ENCODE measurements around the gene APBB1.

Gene APBB1

DNA sequence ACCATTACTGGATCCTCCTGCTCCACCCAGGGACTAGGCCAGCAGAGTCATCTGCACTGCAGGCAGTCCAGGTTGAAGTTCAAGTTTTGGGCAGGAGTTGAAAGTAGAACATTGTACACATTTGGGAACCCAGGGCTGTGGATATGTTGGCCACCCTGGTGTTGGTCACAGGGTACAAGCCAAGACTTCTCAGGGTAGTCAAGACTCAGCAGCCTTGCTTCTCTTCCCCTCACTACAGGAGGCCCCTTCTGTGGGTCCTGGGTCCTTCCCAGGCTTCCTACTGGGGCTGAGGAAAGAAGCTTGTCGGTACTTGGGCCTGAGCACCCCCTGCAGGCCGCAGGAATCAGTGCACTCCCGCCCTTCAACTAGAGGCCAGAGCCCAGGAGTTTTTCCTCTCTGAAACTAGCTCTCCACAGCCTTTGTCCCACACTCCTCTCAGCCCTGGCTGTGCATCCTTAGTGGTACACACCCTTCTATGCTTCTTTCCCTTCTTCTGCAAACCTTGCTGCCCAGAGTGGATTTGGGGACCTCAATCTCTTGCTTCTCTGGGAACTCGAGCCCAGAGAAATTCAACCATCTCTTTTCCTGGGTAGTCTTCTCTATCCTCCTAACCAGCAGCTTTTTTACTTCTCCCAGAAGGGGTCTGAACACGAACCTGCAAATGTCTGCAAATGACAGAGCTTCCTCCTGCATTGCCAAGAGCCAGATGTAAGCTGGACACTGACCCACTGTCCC is 24.5 kb upstream of the APBB1 start:
- peaks cover under 1 to 2% of the 10 kb centered on the region in 2 donors for H3K36me3 ChIP-seq (ENCODE audit: control insufficient read depth in 2 of 2, insufficient read depth in 2 of 2, low read length in 2 of 2)
- H3K4me1 ChIP-seq (ENCODE audit: control insufficient read depth in 2 of 2, insufficient read depth in 2 of 2, low read length in 2 of 2), result no peaks in the 10 kb centered on the region
- no peak overlapping the region for H3K4me3 ChIP-seq (ENCODE audit: low read length in 2 of 2)
- H3K27ac ChIP-seq (ENCODE audit: low read depth in 2 of 2, low read length in 2 of 2), result no peak overlapping the region
- no peaks in the 10 kb centered on the region for H3K9me3 ChIP-seq (ENCODE audit: control insufficient read depth in 2 of 2, low read length in 2 of 2)
- H3K27me3 ChIP-seq (ENCODE audit: control insufficient read depth in 2 of 2, insufficient read depth in 2 of 2, low read length in 2 of 2), result no peaks in the 10 kb centered on the region
- no peak overlapping the region for H3K9ac ChIP-seq (ENCODE audit: low read depth in 1 of 2, low read length in 2 of 2)

DNA sequence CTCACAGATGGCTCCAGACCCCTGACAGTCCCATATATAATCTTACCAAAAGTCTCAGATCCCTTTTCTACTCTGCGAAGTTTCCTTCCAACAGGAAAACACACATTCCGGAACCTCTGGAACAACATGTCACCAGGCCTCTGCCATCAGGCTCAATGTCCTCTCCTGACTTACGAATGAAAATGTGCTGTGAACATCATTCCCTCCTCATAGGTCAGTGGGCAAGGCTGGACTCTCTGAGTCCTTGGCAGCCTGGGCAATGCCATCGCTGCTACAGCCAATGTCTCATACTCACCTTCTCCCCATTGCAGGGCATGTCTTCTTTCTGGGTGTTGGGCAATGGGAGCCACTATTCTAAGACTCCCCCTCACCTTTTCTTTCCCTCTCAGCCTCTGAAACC is 23.5 kb upstream of the APBB1 start:
- no peaks in the 10 kb centered on the region for H3K36me3 ChIP-seq (ENCODE audit: control insufficient read depth in 2 of 2, insufficient read depth in 2 of 2, low read length in 2 of 2)
- H3K4me3 ChIP-seq (ENCODE audit: low read length in 2 of 2), result no peak overlapping the region
- H3K9ac ChIP-seq (ENCODE audit: low read depth in 1 of 2, low read length in 2 of 2), result no peak overlapping the region
- H3K27ac ChIP-seq (ENCODE audit: low read depth in 2 of 2, low read length in 2 of 2), result no peak overlapping the region
- H3K4me1 ChIP-seq (ENCODE audit: control insufficient read depth in 2 of 2, insufficient read depth in 2 of 2, low read length in 2 of 2), result no peaks in the 10 kb centered on the region
- H3K27me3 ChIP-seq (ENCODE audit: control insufficient read depth in 2 of 2, insufficient read depth in 2 of 2, low read length in 2 of 2), result no peaks in the 10 kb centered on the region
- no peaks in the 10 kb centered on the region for H3K9me3 ChIP-seq (ENCODE audit: control insufficient read depth in 2 of 2, low read length in 2 of 2)

DNA sequence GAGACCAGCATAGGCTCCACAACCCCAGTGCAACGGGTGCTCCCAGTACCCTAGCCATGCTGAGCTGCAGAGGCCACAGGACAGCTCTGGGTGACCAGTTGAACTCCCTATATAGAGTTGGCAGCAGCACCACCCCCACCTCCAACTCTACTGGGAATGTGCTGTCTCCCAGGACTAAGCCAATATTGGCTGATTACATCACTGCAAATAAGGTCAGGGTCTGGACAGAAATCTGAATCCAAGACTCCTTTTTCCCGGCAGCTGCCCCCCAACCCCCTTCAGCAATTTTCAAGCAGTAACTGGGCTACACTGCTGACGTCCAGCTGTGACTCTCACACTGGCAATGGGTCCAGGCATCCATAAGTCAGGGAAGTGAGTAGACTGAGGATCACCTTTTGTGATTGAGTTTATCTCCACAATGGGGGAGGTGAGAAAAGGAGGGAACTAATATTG is 22.0 kb upstream of the APBB1 start, which contains the start of gene HPX:
HPX (minus strand) TSS at position 82 of the 453 bp plus-strand sequence; CDS start at position 58, 24 bp downstream.
- H3K27ac ChIP-seq (ENCODE audit: low read depth in 2 of 2, low read length in 2 of 2), result no peak within 1 kb of the TSS
- no peaks in the 10 kb centered on the region for H3K9me3 ChIP-seq (ENCODE audit: control insufficient read depth in 2 of 2, low read length in 2 of 2)
- H3K4me3 ChIP-seq (ENCODE audit: low read length in 2 of 2), result no peak within 1 kb of the TSS
- no peaks in the 10 kb centered on the region for H3K36me3 ChIP-seq (ENCODE audit: control insufficient read depth in 2 of 2, insufficient read depth in 2 of 2, low read length in 2 of 2)
- no peak within 1 kb of the TSS for H3K9ac ChIP-seq (ENCODE audit: low read depth in 1 of 2, low read length in 2 of 2)
- no peaks in the 10 kb centered on the region for H3K4me1 ChIP-seq (ENCODE audit: control insufficient read depth in 2 of 2, insufficient read depth in 2 of 2, low read length in 2 of 2)
- H3K27me3 ChIP-seq (ENCODE audit: control insufficient read depth in 2 of 2, insufficient read depth in 2 of 2, low read length in 2 of 2), result no peaks in the 10 kb centered on the region

DNA sequence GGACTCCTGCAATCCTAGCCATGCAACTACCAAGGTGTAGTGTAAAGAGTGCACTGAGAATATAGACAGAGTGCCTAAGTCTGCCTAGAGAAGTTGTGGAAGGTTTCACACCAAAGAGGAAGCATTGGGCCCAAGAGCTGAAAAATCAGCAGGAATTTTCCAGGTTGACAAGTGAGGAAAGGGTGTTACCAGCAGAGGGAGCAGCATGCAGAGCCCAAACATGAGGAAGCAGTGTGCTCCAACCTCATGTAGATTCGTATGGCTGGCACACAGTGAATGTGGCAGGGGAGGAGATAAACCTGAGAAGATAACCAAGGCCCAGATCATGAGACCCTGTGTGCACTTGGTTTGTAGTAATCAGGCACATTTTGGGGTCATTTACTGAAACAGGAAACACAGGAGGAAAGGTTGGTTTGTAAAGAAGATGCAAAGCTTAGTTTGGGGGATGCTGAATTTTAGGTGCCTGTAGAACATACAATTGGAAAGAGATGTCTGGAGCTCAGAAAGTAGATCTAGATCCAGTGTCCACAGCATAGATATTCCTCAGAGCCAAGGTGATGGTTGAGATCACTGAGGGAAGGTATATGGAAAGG is 20.2 kb upstream of the APBB1 start:
- H3K9me3 ChIP-seq (ENCODE audit: control insufficient read depth in 2 of 2, low read length in 2 of 2), result no peaks in the 10 kb centered on the region
- no peaks in the 10 kb centered on the region for H3K27me3 ChIP-seq (ENCODE audit: control insufficient read depth in 2 of 2, insufficient read depth in 2 of 2, low read length in 2 of 2)
- no peak overlapping the region for H3K27ac ChIP-seq (ENCODE audit: low read depth in 2 of 2, low read length in 2 of 2)
- no peak overlapping the region for H3K9ac ChIP-seq (ENCODE audit: low read depth in 1 of 2, low read length in 2 of 2)
- H3K36me3 ChIP-seq (ENCODE audit: control insufficient read depth in 2 of 2, insufficient read depth in 2 of 2, low read length in 2 of 2), result no peaks in the 10 kb centered on the region
- no peaks in the 10 kb centered on the region for H3K4me1 ChIP-seq (ENCODE audit: control insufficient read depth in 2 of 2, insufficient read depth in 2 of 2, low read length in 2 of 2)
- H3K4me3 ChIP-seq (ENCODE audit: low read length in 2 of 2), result no peak overlapping the region

- Histone ChIP-seq H3K4me3 (ENCODE audit: low read length in 2 of 2) (no peak overlapping the region), H3K9ac (ENCODE audit: low read depth in 1 of 2, low read length in 2 of 2) (no peak overlapping the region), H3K36me3 (ENCODE audit: control insufficient read depth in 2 of 2, insufficient read depth in 2 of 2, low read length in 2 of 2) (no peaks in the 10 kb centered on the region), H3K4me1 (ENCODE audit: control insufficient read depth in 2 of 2, insufficient read depth in 2 of 2, low read length in 2 of 2) (no peaks in the 10 kb centered on the region), H3K27ac (ENCODE audit: low read depth in 2 of 2, low read length in 2 of 2) (no peak overlapping the region), H3K9me3 (ENCODE audit: control insufficient read depth in 2 of 2, low read length in 2 of 2) (no peaks in the 10 kb centered on the region), H3K27me3 (ENCODE audit: control insufficient read depth in 2 of 2, insufficient read depth in 2 of 2, low read length in 2 of 2) (no peaks in the 10 kb centered on the region)
Observed at GRCh38 chr11:6437993-6438392, 19.1 kb upstream of the APBB1 start.

DNA sequence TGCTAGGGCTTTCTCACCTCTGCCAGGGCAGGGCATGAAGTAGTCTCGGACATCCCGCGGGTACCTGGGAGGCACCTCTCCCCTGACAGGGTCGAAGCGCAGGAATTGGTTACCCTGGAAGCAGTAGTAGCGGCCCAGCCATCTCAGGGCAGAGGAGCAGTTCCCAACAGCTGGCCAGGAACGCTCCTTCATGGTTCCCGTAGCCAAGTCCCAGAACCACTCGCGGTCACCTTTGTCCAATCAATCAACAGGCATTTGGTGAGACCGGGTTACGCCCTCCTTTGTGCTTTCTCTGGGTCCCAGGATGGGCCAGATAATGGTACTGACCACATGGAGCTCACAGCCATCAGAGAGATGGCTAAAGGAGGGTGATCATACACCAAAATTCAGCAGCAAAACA is 18.5 kb upstream of the APBB1 start:
- H3K27ac ChIP-seq (ENCODE audit: low read depth in 2 of 2, low read length in 2 of 2), result no peak overlapping the region
- H3K4me1 ChIP-seq (ENCODE audit: control insufficient read depth in 2 of 2, insufficient read depth in 2 of 2, low read length in 2 of 2), result no peaks in the 10 kb centered on the region
- no peak overlapping the region for H3K4me3 ChIP-seq (ENCODE audit: low read length in 2 of 2)
- H3K36me3 ChIP-seq (ENCODE audit: control insufficient read depth in 2 of 2, insufficient read depth in 2 of 2, low read length in 2 of 2), result no peaks in the 10 kb centered on the region
- H3K9ac ChIP-seq (ENCODE audit: low read depth in 1 of 2, low read length in 2 of 2), result no peak overlapping the region
- H3K9me3 ChIP-seq (ENCODE audit: control insufficient read depth in 2 of 2, low read length in 2 of 2), result no peaks in the 10 kb centered on the region
- no peaks in the 10 kb centered on the region for H3K27me3 ChIP-seq (ENCODE audit: control insufficient read depth in 2 of 2, insufficient read depth in 2 of 2, low read length in 2 of 2)

- Histone ChIP-seq H3K27ac (ENCODE audit: low read depth in 2 of 2, low read length in 2 of 2) (no peak overlapping the region), H3K27me3 (ENCODE audit: control insufficient read depth in 2 of 2, insufficient read depth in 2 of 2, low read length in 2 of 2) (no peaks in the 10 kb centered on the region), H3K4me1 (ENCODE audit: control insufficient read depth in 2 of 2, insufficient read depth in 2 of 2, low read length in 2 of 2) (no peaks in the 10 kb centered on the region), H3K36me3 (ENCODE audit: control insufficient read depth in 2 of 2, insufficient read depth in 2 of 2, low read length in 2 of 2) (no peaks in the 10 kb centered on the region), H3K9ac (ENCODE audit: low read depth in 1 of 2, low read length in 2 of 2) (no peak overlapping the region), H3K4me3 (ENCODE audit: low read length in 2 of 2) (no peak overlapping the region), H3K9me3 (ENCODE audit: control insufficient read depth in 2 of 2, low read length in 2 of 2) (no peaks in the 10 kb centered on the region)
Observed at GRCh38 chr11:6433998-6434660, 15.2 kb upstream of the APBB1 start.

GRCh38 chr11:6431861-6432260 is 13.0 kb upstream of the APBB1 start:
- Histone ChIP-seq H3K9me3 (ENCODE audit: control insufficient read depth in 2 of 2, low read length in 2 of 2) (no peaks in the 10 kb centered on the region), H3K27ac (ENCODE audit: low read depth in 2 of 2, low read length in 2 of 2) (no peak overlapping the region), H3K4me3 (ENCODE audit: low read length in 2 of 2) (no peak overlapping the region), H3K27me3 (ENCODE audit: control insufficient read depth in 2 of 2, insufficient read depth in 2 of 2, low read length in 2 of 2) (no peaks in the 10 kb centered on the region), H3K36me3 (ENCODE audit: control insufficient read depth in 2 of 2, insufficient read depth in 2 of 2, low read length in 2 of 2) (no peaks in the 10 kb centered on the region), H3K9ac (ENCODE audit: low read depth in 1 of 2, low read length in 2 of 2) (no peak overlapping the region), H3K4me1 (ENCODE audit: control insufficient read depth in 2 of 2, insufficient read depth in 2 of 2, low read length in 2 of 2) (no peaks in the 10 kb centered on the region)

DNA sequence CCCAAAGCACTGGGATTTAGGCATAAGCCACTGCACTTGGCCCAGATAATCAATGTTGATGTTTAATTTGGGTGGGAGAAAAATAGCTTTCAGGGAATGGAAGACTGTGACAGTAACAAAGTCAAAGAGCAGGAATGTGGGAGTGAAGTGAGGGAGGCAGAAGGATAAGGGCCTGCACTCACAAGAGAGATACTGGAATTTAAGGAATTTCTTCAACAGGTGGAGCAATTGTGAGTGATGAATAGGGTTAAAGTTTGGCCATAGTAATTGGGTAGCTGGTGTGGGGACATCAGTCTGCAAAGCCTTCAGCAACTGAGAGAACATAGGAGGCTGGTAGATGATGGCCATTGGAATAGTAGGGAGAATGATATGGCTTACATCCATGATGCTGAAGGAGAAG is 8.6 kb upstream of the APBB1 start:
- no peak overlapping the region for H3K4me3 ChIP-seq (ENCODE audit: low read length in 2 of 2)
- no peaks in the 10 kb centered on the region for H3K36me3 ChIP-seq (ENCODE audit: control insufficient read depth in 2 of 2, insufficient read depth in 2 of 2, low read length in 2 of 2)
- H3K27me3 ChIP-seq (ENCODE audit: control insufficient read depth in 2 of 2, insufficient read depth in 2 of 2, low read length in 2 of 2), result no peaks in the 10 kb centered on the region
- no peak overlapping the region for H3K9ac ChIP-seq (ENCODE audit: low read depth in 1 of 2, low read length in 2 of 2)
- H3K27ac ChIP-seq (ENCODE audit: low read depth in 2 of 2, low read length in 2 of 2), result no peak overlapping the region
- no peaks in the 10 kb centered on the region for H3K9me3 ChIP-seq (ENCODE audit: control insufficient read depth in 2 of 2, low read length in 2 of 2)
- no peaks in the 10 kb centered on the region for H3K4me1 ChIP-seq (ENCODE audit: control insufficient read depth in 2 of 2, insufficient read depth in 2 of 2, low read length in 2 of 2)

DNA sequence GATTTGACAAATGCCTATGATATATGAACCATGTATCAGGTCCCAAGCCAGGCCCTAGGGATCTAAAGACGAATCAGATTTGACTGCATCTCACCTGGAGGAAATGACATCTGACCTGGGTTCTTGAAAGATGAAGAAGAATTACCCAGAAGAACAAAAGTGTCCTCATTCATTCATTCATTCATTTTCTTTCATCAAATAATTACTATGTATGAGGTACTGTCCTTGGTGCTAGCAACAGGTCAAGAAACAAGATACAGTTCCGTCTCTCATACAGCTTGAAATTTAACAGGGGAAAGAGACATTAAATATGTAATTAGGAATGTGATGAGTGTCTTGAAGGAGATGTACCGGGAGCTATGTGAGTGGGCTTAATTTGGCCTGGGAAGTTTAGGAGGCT is 1.8 kb upstream of the APBB1 start:
- Histone ChIP-seq H3K27ac (ENCODE audit: low read depth in 2 of 2, low read length in 2 of 2) (no peak overlapping the region), H3K4me1 (ENCODE audit: control insufficient read depth in 2 of 2, insufficient read depth in 2 of 2, low read length in 2 of 2) (peaks cover 4% of the 10 kb centered on the region in 2 donors), H3K9me3 (ENCODE audit: control insufficient read depth in 2 of 2, low read length in 2 of 2) (no peaks in the 10 kb centered on the region), H3K9ac (ENCODE audit: low read depth in 1 of 2, low read length in 2 of 2) (no peak overlapping the region), H3K4me3 (ENCODE audit: low read length in 2 of 2) (no peak overlapping the region), H3K27me3 (ENCODE audit: control insufficient read depth in 2 of 2, insufficient read depth in 2 of 2, low read length in 2 of 2) (no peaks in the 10 kb centered on the region), H3K36me3 (ENCODE audit: control insufficient read depth in 2 of 2, insufficient read depth in 2 of 2, low read length in 2 of 2) (no peaks in the 10 kb centered on the region)

All from mucosa of rectum (tissue), 2 donors.